ENCODE data around the gene IKZF1.
"Not testable (repeated sequence)": the region's sequence is repeated elsewhere in the genome, so short reads cannot be mapped to it uniquely, and the experiment has no call there.

The IKZF1 gene

GRCh38 chr7:50335795-50336754 lies 31.6 kb downstream of the IKZF1 start:
- DNase-seq = no peak

DNA sequence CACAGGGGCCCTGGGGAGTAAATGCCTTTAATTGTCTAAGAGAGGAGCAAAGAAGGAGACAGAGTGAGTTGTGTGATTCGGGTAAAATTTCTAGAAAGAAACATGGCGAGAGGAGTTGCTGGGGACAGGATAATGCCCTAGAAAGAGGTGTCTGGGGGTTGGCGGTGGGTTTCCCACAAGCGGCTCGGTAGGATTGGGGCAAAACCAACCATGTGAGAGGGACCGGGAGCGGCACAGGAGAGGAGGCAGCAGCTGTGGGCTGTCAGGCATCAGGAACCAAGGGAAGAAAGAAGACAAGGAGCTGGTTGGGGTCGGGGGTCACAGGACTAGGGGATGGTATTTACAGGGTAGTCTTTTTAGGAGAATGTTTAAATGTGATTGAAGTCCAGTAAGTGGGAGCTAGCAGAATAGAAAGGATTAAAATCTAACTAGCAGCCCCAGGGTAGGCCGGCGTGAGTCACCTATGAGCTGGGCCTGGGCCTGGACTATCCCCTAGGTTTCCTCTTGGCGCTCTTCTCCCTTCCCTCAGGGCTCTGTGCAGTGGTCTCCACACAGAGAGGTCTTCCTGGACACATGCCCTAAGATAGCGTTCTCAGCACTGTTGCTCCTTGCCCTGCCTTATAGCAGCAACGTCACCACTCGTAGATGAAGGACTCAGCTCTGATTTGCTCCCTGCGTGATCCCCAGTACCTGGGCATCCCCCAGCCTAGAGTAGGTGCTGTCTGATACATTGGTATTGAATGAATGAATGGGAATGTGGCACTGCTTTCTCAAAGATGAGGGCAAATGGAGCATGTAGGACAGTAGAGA lies 32.6 kb downstream of the IKZF1 start:
- DNase-seq = no peak

GRCh38 chr7:50339472-50339871 lies 35.0 kb downstream of the IKZF1 start:
- not testable (repeated sequence) for DNase-seq

- no peak for DNase-seq
Observed at GRCh38 chr7:50339990-50340500, 35.5 kb downstream of the IKZF1 start.

GRCh38 chr7:50341724-50342123 lies 37.2 kb downstream of the IKZF1 start:
- DNase-seq = no peak

DNA sequence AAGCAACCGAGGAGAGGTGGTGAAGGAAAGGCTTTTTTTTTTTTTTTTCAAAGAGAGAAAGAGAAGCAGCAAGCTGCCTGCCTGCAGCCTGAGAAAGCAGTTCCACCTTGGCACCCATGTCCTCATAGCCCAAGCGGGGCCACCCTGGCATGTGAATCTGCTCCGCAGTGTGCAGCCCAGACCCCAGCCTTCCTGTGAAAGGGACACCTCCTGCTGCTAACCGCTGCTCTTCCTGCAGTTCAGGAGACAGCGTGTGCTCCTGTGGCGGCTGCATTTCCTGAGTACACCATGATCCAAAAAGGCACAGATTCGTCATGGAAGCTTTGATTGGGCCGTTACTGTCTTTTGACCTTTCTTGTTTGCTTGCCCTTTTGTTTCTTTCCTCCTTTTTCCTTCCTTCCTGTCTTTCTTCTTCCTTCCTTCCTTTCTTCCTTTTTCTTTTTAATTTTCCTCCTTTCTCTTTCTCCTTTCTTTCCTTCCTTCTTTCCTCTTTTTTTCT lies 38.1 kb downstream of the IKZF1 start:
- DNase-seq = no peak

GRCh38 chr7:50346545-50347497 lies 42.3 kb downstream of the IKZF1 start:
- no peak for DNase-seq

DNA sequence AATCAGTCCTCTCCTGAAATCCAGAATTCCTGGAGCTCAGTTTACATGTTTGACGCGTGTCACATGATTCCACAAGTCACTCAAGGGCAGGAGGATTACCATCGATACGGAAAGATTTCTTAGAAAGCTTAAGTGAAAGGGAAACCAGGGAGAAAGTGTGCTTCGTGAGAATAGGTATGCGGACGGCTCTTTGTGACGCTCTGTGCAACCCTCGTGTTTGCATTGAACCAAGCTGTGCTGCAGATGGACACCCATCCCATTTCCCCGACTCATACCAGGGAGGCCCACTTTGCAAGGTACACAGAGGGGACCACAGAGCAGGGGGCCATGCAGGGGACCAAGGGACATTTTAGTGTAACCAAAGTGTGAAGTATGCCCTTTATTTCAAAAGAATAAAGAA lies 43.2 kb downstream of the IKZF1 start:
- DNase-seq = no peak

GRCh38 chr7:50348469-50349162 lies 44.1 kb downstream of the IKZF1 start:
- DNase-seq = no peak

DNA sequence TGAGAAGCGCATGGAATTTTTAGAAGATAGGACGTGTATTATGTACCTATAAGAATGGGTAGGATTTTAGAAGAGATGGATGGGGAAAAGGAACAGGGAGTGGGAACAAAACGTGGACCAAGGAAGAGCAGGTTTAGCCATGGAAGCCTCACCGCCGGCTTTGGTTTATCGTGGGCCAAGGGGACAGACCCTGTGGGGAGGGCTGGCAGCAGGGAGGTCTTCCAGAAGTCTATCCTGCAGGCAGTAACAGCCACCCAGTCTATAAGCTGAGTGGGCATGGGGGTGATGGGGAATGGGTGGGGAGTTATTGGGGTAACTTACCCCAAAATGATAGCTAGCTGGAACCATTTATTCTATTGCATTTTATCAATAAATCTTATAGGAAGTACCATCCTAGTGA lies 44.9 kb downstream of the IKZF1 start:
- no peak for DNase-seq

DNA sequence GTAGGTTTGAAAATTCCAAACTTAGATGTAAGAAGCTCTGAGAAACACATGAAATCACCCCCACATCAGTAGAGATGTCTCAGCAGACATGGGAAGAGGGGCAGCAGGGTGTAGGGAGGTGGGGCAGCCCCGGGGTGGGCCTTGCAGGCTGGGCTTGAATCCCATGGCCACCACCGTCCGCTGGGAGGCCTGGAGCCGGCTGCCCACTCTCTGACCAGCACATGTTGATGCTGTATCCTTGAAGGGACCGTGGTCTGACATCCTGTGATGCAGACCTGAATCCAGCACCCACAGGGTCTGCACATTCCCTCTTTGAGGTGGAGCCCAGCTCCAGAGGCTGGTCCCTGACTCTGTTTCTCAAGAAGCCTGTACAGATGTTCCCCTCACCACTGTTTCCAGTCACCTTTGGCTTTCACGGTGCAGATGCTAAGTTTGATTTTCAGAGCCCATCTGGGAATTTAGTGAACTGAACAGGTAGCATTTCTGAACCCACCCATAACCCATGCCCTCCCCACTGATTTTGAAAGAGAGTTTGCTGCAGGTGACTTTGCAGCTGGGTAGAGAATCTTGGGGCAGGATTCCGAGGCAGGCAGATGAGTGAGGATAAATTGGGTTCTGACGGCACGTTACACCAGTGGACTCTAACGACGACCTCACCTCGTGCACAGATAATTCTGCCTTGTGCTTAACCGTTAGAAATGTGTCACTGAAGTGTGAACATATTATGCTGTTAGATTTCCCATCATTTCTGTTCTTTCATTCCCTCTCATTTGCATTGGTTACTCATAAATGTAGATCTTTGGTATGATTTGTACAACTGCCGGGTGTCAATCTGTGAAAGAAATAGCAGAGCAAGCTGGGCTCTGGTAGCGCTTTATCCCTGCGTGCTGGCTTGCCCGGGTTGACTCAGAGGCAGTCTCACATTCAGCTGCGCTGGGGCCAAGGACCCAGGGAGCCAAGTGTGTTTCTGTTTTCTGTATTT lies 45.7 kb downstream of the IKZF1 start:
- DNase-seq = no peak

DNA sequence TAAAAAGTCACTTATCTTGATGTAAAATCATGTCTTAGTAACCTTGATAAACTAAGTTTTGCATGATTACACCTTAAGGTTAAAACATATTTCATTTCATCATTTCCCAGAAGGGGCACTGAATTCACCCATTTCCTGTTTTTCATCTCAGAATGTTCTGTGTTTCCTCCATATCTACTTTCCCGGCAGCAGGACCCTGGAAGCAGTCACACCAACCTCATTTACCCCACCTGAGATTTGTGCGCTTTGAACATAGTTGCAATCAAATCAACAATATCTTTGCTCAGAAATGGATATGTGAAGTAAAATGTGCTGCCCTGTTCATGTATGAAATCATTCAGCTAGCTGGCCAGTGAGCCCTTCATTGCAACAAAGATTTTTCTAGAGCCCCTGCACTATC lies 46.8 kb downstream of the IKZF1 start:
- DNase-seq = no peak

- no peak for DNase-seq
Observed at GRCh38 chr7:50352282-50352681, 47.8 kb downstream of the IKZF1 start.

DNA sequence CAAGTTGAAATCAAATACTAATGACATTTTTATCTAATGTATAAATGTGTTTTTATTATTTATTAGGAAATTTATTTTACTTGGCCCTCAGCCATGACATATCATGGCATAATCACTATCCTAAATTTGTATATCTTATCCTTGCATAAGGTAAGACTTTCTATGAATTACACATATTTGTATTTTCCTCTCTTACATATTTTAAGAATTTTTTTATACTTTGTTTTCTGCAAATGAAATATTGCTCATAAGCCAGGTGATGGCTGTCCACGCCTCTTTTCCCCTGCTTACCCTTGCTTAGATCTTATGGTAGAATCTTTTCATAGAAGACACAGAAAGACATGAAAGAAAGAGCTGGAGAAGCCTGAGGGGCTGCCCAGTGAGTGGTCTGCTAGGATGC lies 48.2 kb downstream of the IKZF1 start:
- no peak for DNase-seq

- no peak for DNase-seq
Observed at GRCh38 chr7:50353201-50353600, 48.7 kb downstream of the IKZF1 start.

GRCh38 chr7:50353894-50354595 lies 49.5 kb downstream of the IKZF1 start:
- no peak for DNase-seq

- no peak for DNase-seq
Observed at GRCh38 chr7:50355817-50356178, 51.3 kb downstream of the IKZF1 start.

GRCh38 chr7:50356212-50356944 lies 51.9 kb downstream of the IKZF1 start:
- no peak for DNase-seq

DNA sequence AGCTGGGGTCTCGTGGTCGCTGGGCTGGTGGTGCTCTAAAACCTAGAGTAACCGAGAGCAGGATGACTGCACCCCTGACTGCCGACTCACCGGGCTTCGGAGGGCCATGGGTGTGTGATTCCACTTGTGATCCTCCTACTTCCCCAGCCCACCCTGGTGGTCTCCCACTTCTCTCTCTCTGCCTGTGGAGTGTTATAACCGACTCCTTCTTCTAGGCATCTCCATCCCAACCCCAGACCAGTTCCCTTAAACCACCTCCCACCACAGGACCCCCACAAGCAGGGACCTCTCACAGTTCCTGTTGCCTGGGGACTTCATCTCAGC lies 52.4 kb downstream of the IKZF1 start:
- DNase-seq = no peak

All from HCEC 1CT (cell line).